Limb (tissue), 2 donors: Measurements from ENCODE around the gene NUP205.
"Not testable (repeated sequence)": the region's sequence is repeated elsewhere in the genome, so short reads cannot be mapped to it uniquely, and the experiment has no call there.

ENCODE experiments used
- DNase-seq, 2 donors: peaks; one replicate each; pipeline ENCODE4 v3.0.0-alpha.2; 2016; ENCODE audit errors: extremely low spot score in 2 of 2

The NUP205 gene

GRCh38 chr7:135667626-135668025 is 109.9 kb downstream of the NUP205 start:
- DNase-seq: not testable (repeated sequence)

GRCh38 chr7:135668852-135669395 is 111.2 kb downstream of the NUP205 start:
- not testable (repeated sequence) for DNase-seq

GRCh38 chr7:135669774-135670173 is 112.1 kb downstream of the NUP205 start:
- DNase-seq: no peak

GRCh38 chr7:135670179-135670578 is 112.5 kb downstream of the NUP205 start:
- no peak for DNase-seq

GRCh38 chr7:135672560-135673359 is 115.0 kb downstream of the NUP205 start:
- DNase-seq: peak in 1 of 2 donors; percentile 72

GRCh38 chr7:135673360-135673706 is 115.6 kb downstream of the NUP205 start:
- no peak for DNase-seq

GRCh38 chr7:135678612-135679575 is 121.2 kb downstream of the NUP205 start:
- DNase-seq: peak; percentile 52 to 53

GRCh38 chr7:135681762-135682161 is 124.0 kb downstream of the NUP205 start:
- DNase-seq: no peak

- DNase-seq: peak in 1 of 2 donors; percentile 10
Observed at GRCh38 chr7:135682191-135682590, 124.5 kb downstream of the NUP205 start.

- DNase-seq: no peak
Observed at GRCh38 chr7:135683609-135684008, 125.9 kb downstream of the NUP205 start.

- DNase-seq: no peak
Observed at GRCh38 chr7:135684136-135684535, 126.4 kb downstream of the NUP205 start.

GRCh38 chr7:135684699-135685098 is 127.0 kb downstream of the NUP205 start:
- no peak for DNase-seq

- no peak for DNase-seq
Observed at GRCh38 chr7:135685306-135686084, 127.8 kb downstream of the NUP205 start.

GRCh38 chr7:135687466-135687865 is 129.7 kb downstream of the NUP205 start:
- DNase-seq: no peak

GRCh38 chr7:135690566-135690965 is 132.8 kb downstream of the NUP205 start:
- DNase-seq: no peak

- no peak for DNase-seq
Observed at GRCh38 chr7:135692055-135692454, 134.3 kb downstream of the NUP205 start.

- DNase-seq: not testable (repeated sequence)
Observed at GRCh38 chr7:135692606-135693005, 134.9 kb downstream of the NUP205 start.

GRCh38 chr7:135693558-135693957 is 135.8 kb downstream of the NUP205 start:
- no peak for DNase-seq

GRCh38 chr7:135697276-135698049 is 139.7 kb downstream of the NUP205 start:
- no peak for DNase-seq
